ENCODE results near the gene CHCHD3.

DNA sequence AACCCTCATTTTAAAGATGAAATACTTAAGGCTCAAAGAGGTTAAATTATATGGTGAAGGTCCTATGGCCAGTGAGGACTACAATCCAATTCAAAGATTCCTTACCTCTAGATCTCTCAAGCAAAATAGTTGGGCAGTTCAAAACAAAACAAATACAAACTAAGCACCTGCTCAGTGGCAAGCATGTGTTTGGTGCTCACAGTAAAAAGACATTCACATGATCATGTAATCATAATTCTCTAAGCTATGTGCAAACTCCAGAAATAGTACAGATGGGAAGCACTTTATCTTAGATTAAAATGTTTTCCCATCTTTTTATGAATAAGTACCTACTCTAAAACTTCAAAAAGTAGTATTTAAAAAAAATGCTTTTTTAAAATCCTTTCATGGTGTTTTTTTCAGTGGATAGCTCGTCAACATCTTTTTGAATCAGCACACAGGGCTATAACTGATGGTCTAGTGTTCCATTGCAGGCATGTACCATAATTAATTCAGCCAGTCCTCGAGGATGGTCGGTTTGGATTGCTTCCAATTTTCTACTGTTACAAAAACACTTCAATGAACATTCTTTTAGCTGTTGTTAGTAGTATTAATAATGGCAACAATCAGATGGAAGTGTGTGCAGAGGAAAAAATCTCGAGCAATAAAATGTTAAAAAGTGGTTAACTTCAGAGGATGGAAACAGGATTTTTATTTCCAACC, 58.4 kb downstream of the CHCHD3 start:
- no peak for TF ChIP-seq POLR2AphosphoS5 (IDR thresholded peaks at IDR 0.05; ENCODE audit: low read depth, low read length)
- TF ChIP-seq TAF1 (IDR thresholded peaks at IDR 0.05; ENCODE audit: borderline replicate concordance, insufficient read depth, low read length): no peak
